ENCODE results near the gene BHLHE40. TPM values are rescaled to one million over a fixed set of nuclear protein-coding genes. Genes with fewer than 3 reads are reported as not detected.

BHLHE40 gene
- total and polyA plus RNA-seq, 8 donors, result 19.3 to 66.7 (median 33.2) TPM

DNA sequence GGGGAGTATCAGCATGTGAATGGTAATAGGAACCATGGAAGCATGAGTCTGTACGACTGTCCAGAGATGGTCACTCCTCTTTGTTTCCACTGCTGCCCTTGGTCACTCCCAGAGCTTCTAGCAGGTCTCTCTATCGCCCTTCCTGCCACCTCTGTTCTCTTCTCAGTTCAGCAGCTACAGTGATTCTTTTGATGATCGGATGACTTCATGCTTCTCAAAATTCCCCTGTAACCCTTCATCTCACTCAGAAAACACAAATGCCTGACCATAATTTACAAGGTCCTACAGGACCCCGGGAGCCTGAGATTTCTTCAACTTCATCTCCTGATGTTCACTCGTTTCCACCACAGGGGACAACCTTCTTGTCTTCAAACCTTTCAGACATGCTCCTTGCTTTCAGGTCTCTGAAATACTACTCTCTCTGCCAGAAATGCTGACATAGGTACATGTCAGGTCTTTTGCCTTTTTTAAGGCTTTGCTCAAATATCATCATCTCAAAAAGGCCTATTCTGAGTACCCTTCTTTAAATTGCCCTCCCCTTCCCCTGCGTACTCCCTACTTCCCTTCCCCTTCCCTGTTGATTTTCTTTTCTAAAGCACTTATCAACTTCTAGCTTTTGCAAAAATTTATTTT is 42.1 kb upstream of the BHLHE40 start:
- no peak overlapping the region for H3K4me3 ChIP-seq
- H3K27ac ChIP-seq, result no peak overlapping the region
- DNase-seq (no peak), FAIRE-seq (no peak), ATAC-seq (no peak)
- intact Hi-C loops (cut with DNase I), result no loop called here
- H3K27me3 ChIP-seq, result no peaks in the 10 kb centered on the region
- H3K36me3 ChIP-seq, result no peaks in the 10 kb centered on the region
- no peaks in the 10 kb centered on the region for H3K9me3 ChIP-seq
- TF ChIP-seq, protein P1, sequence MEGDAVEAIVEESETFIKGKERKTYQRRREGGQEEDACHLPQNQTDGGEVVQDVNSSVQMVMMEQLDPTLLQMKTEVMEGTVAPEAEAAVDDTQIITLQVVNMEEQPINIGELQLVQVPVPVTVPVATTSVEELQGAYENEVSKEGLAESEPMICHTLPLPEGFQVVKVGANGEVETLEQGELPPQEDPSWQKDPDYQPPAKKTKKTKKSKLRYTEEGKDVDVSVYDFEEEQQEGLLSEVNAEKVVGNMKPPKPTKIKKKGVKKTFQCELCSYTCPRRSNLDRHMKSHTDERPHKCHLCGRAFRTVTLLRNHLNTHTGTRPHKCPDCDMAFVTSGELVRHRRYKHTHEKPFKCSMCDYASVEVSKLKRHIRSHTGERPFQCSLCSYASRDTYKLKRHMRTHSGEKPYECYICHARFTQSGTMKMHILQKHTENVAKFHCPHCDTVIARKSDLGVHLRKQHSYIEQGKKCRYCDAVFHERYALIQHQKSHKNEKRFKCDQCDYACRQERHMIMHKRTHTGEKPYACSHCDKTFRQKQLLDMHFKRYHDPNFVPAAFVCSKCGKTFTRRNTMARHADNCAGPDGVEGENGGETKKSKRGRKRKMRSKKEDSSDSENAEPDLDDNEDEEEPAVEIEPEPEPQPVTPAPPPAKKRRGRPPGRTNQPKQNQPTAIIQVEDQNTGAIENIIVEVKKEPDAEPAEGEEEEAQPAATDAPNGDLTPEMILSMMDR (IDR thresholded peaks at IDR 0.05), result no peak
- H3K4me1 ChIP-seq, result no peaks in the 10 kb centered on the region
- 87 to 88% methylated on average over 6 of the region's 6 CpGs for WGBS, 2 donors

DNA sequence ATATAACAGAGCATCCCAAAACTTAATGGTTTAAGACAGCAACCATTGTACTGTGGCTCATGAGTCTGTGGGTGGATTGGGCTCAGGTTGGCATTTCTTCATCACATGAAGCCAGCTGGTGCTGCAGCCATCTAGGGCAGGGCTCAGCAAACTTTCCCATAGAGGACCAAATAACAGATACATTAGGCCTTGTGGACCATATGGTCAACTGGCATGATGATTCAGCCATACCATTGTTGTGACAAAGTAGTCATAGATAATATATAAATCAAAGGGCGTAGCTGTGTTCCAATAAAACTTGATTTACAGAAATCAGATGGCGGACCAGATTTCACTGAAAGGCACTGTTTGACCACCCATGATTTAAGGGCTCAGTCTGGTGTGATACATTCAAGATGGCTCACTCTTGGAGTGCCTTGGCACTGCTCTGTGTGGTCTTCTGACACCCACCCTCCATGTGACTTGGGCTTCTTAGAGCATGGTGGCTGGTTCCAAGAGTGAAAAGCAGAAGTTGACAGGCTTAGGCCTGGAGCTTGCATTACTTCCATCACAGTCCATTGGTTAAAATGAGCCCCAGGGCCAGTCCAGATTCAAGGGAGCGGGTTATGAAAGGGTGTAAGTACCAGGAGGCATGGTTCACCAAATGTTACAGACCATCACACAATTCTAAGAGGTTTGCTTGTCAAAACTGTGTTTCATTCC is 40.8 kb upstream of the BHLHE40 start:
- Histone ChIP-seq H3K9me3 (no peaks in the 10 kb centered on the region), H3K36me3 (no peaks in the 10 kb centered on the region), H3K27ac (no peak overlapping the region), H3K4me1 (no peaks in the 10 kb centered on the region), H3K4me3 (no peak overlapping the region), H3K27me3 (no peaks in the 10 kb centered on the region)
- no peak for ATAC-seq
- intact Hi-C loops (cut with DNase I), result no loop called here
- DNase-seq, result no peak
- no peak for FAIRE-seq
- TF ChIP-seq, protein P1 (IDR thresholded peaks at IDR 0.05), result no peak
- WGBS, 2 donors, result 78 to 97% methylated on average over 3 of the region's 3 CpGs

DNA sequence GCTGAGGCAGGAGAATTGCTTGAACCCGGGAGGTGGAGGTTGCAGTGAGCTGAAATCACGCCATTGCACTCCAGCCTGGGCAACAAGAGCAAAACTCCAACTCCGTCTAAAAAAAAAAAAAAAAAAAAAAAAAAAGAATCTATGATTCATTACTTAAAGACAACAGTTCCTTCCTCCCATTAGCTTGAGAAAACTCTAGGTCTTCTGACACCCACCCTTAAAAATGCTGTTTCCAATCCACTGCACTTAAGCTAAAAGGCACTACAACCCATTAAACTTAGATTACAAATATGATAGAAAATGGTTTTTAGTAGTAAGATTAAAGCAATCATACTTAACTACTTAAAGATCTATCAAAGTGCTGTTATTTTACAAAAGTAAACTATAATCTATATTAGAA is 40.0 kb upstream of the BHLHE40 start:
- Histone ChIP-seq H3K27me3 (no peaks in the 10 kb centered on the region), H3K4me3 (no peak overlapping the region), H3K9me3 (no peaks in the 10 kb centered on the region), H3K36me3 (no peaks in the 10 kb centered on the region), H3K4me1 (no peaks in the 10 kb centered on the region), H3K27ac (no peak overlapping the region)
- WGBS, 2 donors, result 90 to 100% methylated on average over 2 to 3 of the region's 3 CpGs
- TF ChIP-seq, protein P1 (IDR thresholded peaks at IDR 0.05), result no peak
- no peak for FAIRE-seq
- DNase-seq, result no peak
- intact Hi-C loops (cut with DNase I), result no loop called here
- no peak for ATAC-seq

DNA sequence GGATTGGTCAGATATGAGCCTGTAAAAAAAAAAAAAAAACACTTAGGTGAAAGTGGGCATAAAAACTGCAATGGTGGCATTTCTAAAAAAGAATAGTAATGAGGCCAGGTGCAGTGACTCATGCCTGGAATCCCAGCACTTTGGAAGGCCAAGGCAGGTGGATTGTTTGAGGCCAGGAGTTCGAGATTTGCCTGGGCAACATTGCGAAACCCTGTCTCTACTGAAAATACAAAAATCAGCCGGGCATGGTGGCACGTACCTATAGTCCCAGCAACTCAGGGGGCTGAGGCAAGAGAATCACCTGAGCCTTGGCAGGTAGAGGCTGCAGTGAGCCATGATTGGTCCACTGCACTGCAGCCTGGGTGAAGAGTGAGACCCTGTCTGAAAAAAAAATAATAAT is 38.3 kb upstream of the BHLHE40 start:
- FAIRE-seq (no peak), ATAC-seq (no peak), DNase-seq (no peak)
- Histone ChIP-seq H3K36me3 (no peaks in the 10 kb centered on the region), H3K9me3 (no peaks in the 10 kb centered on the region), H3K4me1 (no peaks in the 10 kb centered on the region), H3K27me3 (no peaks in the 10 kb centered on the region), H3K27ac (no peak overlapping the region), H3K4me3 (no peak overlapping the region)
- TF ChIP-seq, protein P1 (IDR thresholded peaks at IDR 0.05), result no peak
- 97% methylated on average over 4 of the region's 4 CpGs for WGBS, 2 donors
- intact Hi-C loops (cut with DNase I), result no loop called here

DNA sequence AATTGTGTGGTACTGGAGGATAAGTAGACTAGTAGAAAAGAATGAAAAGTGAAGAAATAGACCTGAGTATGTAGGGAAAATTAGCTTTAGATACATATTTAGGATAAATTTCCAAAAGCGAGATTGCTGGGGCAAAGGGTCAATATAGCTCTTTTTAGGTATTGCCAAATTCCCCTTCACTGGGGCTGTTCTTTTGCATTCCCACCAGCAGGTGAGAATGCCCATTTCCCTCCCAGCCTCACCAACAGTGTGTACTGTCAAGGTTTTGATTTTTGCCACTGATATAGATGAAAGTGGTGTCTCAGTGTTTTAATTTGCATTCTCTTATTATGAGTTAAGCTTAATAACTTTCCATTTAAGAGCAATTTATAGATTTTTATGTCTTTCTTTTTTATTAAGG is 35.7 kb upstream of the BHLHE40 start:
- Histone ChIP-seq H3K4me1 (no peaks in the 10 kb centered on the region), H3K4me3 (no peak overlapping the region), H3K9me3 (no peaks in the 10 kb centered on the region), H3K27ac (no peak overlapping the region), H3K36me3 (no peaks in the 10 kb centered on the region), H3K27me3 (no peaks in the 10 kb centered on the region)
- DNase-seq, result no peak
- no peak for ATAC-seq
- WGBS, 2 donors, result 84 to 87% methylated on average over 1 of the region's 1 CpG
- no peak for FAIRE-seq
- intact Hi-C loops (cut with DNase I), result no loop called here
- TF ChIP-seq, protein P1 (IDR thresholded peaks at IDR 0.05), result no peak

Measured in pancreas (tissue), 10 donors.